HEK293 (cell line): ENCODE results near the gene TP73.

ENCODE experiments used
- CTCF ChIA-PET: fragments of 350-600 bp; formaldehyde crosslinking; extraction: SDS; loops from one replicate; lab custom pipeline; 2021; ENCODE audit warnings: antibody characterized with exemption; lab: Yijun Ruan, JAX
- POLR2A ChIA-PET: fragments of 300-600 bp; formaldehyde crosslinking; extraction: SDS; loops from one replicate; lab custom pipeline; 2020; ENCODE audit warnings: antibody characterized with exemption, inconsistent platforms; lab: Yijun Ruan, JAX
- H3K27ac ChIP-seq: fragments of 200-500 bp; sonication (Bioruptor generic); 2 replicates; pipeline ENCODE4 v1.5.1; 2014; ENCODE audit warnings: low read depth, low read length, control low read depth, inconsistent platforms; ENCODE audit errors: extremely low read depth
- H3K36me3 ChIP-seq, 2 experiments: fragments of 200-500 bp in 1 of 2; sonication (Bioruptor generic) in 1 of 2; 1 replicate in 1 of 2; 2 replicates in 1 of 2; pipeline ENCODE4 v1.5.1; 2014 to 2017; ENCODE audit warnings: inconsistent platforms in 2 of 2, low read length in 2 of 2; ENCODE audit not compliant: control insufficient read depth in 2 of 2, insufficient read depth in 1 of 2
- H3K4me1 ChIP-seq: fragments of 200-500 bp; sonication (Bioruptor generic); 2 replicates; pipeline ENCODE4 v1.5.1; 2014; ENCODE audit warnings: mild to moderate bottlenecking, low read length, inconsistent platforms; ENCODE audit not compliant: control insufficient read depth, insufficient read depth
- H3K4me3 ChIP-seq: 2 replicates; pipeline ENCODE4 v1.5.1; 2011; ENCODE audit warnings: low read depth, mild to moderate bottlenecking, control low read depth, low read length, moderate library complexity
- H3K9me3 ChIP-seq: fragments of 200-500 bp; sonication (Bioruptor generic); 2 replicates; pipeline ENCODE4 v1.5.1; 2014; ENCODE audit warnings: low read depth, low read length, inconsistent platforms; ENCODE audit not compliant: control insufficient read depth, insufficient read depth
- GLIS2 ChIP-seq: fragments of 450-650 bp; formaldehyde crosslinking; IDR thresholded peaks from 2 replicates; pipeline ENCODE4 v1.5.1; 2016; ENCODE audit warnings: missing biosample characterization, missing genetic modification characterization
- KLF1 ChIP-seq: fragments of 450-650 bp; formaldehyde crosslinking; IDR thresholded peaks from 2 replicates; pipeline ENCODE4 v1.5.1; 2016; ENCODE audit warnings: missing biosample characterization, missing genetic modification characterization
- MZF1 ChIP-seq: fragments of 450-650 bp; formaldehyde crosslinking; IDR thresholded peaks from 2 replicates; pipeline ENCODE4 v1.5.1; 2017; ENCODE audit warnings: missing biosample characterization, missing genetic modification characterization, borderline replicate concordance
- OSR2 ChIP-seq: fragments of 450-650 bp; formaldehyde crosslinking; IDR thresholded peaks from 2 replicates; pipeline ENCODE4 v1.5.1; 2016; ENCODE audit warnings: missing biosample characterization, missing genetic modification characterization
- PRDM6 ChIP-seq: fragments of 450-650 bp; formaldehyde crosslinking; IDR thresholded peaks from 2 replicates; pipeline ENCODE4 v1.5.1; 2017; ENCODE audit warnings: missing biosample characterization, missing genetic modification characterization
- REPIN1 ChIP-seq: fragments of 450-650 bp; formaldehyde crosslinking; IDR thresholded peaks from 2 replicates; pipeline ENCODE4 v1.5.1; 2017; ENCODE audit warnings: missing biosample characterization, missing genetic modification characterization, low read depth
- SCRT2 ChIP-seq: fragments of 450-650 bp; formaldehyde crosslinking; IDR thresholded peaks from 2 replicates; pipeline ENCODE4 v1.5.1; 2016; ENCODE audit warnings: missing biosample characterization, missing genetic modification characterization
- SP2 ChIP-seq: fragments of 450-650 bp; formaldehyde crosslinking; IDR thresholded peaks from 2 replicates; pipeline ENCODE4 v1.5.1; 2016; ENCODE audit warnings: missing biosample characterization, missing genetic modification characterization
- ZBTB20 ChIP-seq: fragments of 450-650 bp; formaldehyde crosslinking; IDR thresholded peaks from 2 replicates; pipeline ENCODE4 v1.5.1; 2016; ENCODE audit warnings: missing biosample characterization, missing genetic modification characterization
- ZFP3 ChIP-seq: fragments of 450-650 bp; formaldehyde crosslinking; IDR thresholded peaks from 2 replicates; pipeline ENCODE4 v1.5.1; 2016; ENCODE audit warnings: low read depth, missing biosample characterization, missing genetic modification characterization
- ZNF112 ChIP-seq: fragments of 450-650 bp; formaldehyde crosslinking; IDR thresholded peaks from 2 replicates; pipeline ENCODE4 v1.5.0; 2017; ENCODE audit warnings: missing biosample characterization, missing genetic modification characterization
- ZNF221 ChIP-seq: fragments of 450-650 bp; formaldehyde crosslinking; IDR thresholded peaks from 2 replicates; pipeline ENCODE4 v1.5.1; 2017; ENCODE audit warnings: missing biosample characterization, missing genetic modification characterization, borderline replicate concordance
- ZNF391 ChIP-seq: fragments of 450-650 bp; formaldehyde crosslinking; IDR thresholded peaks from 2 replicates; pipeline ENCODE4 v1.5.1; 2016; ENCODE audit warnings: low read depth, missing biosample characterization, missing genetic modification characterization, borderline replicate concordance
- ZNF560 ChIP-seq: fragments of 450-650 bp; formaldehyde crosslinking; IDR thresholded peaks from 2 replicates; pipeline ENCODE4 v1.5.1; 2017; ENCODE audit warnings: missing biosample characterization, missing genetic modification characterization, borderline replicate concordance
- ZNF664 ChIP-seq: fragments of 450-650 bp; formaldehyde crosslinking; IDR thresholded peaks from 2 replicates; pipeline ENCODE4 v1.5.1; 2016; ENCODE audit warnings: missing biosample characterization, missing genetic modification characterization
- ZNF670 ChIP-seq: fragments of 450-650 bp; formaldehyde crosslinking; IDR thresholded peaks from 2 replicates; pipeline ENCODE4 v1.5.1; 2016; ENCODE audit warnings: missing biosample characterization, missing genetic modification characterization, low read depth
- ZNF707 ChIP-seq: fragments of 450-650 bp; formaldehyde crosslinking; IDR thresholded peaks from 2 replicates; pipeline ENCODE4 v1.5.1; 2016; ENCODE audit warnings: missing biosample characterization, missing genetic modification characterization
- ZNF785 ChIP-seq: fragments of 450-650 bp; formaldehyde crosslinking; IDR thresholded peaks from 2 replicates; pipeline ENCODE4 v1.5.1; 2016; ENCODE audit warnings: missing biosample characterization, missing genetic modification characterization
- ZSCAN16 ChIP-seq: fragments of 450-650 bp; formaldehyde crosslinking; IDR thresholded peaks from 2 replicates; pipeline ENCODE4 v1.5.1; 2016; ENCODE audit warnings: missing biosample characterization, missing genetic modification characterization

The TP73 gene

GRCh38 chr1:3697104-3697503 lies 44.8 kb downstream of the TP73 start:
- no peak overlapping the region for H3K4me3 ChIP-seq
- no peak overlapping the region for H3K27ac ChIP-seq
- H3K36me3 ChIP-seq = peaks cover 0 to 6% of the 10 kb centered on the region in 2 experiments; a peak in 1 of 3 replicates
- no peaks in the 10 kb centered on the region for H3K4me1 ChIP-seq
- ChIA-PET POLR2A (interaction anchor here (1.0 kb wide), 1 partner anchor 31 kb away, joined by 5 read pairs; no protein-coding TSS in a partner anchor), CTCF (interaction anchor here (0.9 to 2.4 kb wide), 3 partner anchors 11 to 28 kb away, joined by 3 to 9 read pairs (median 3); no protein-coding TSS in a partner anchor)
- TF ChIP-seq ZBTB20 = no peak
- no peak for TF ChIP-seq MZF1 (tag by site-specific recombination)
- no peak for TF ChIP-seq ZNF112 (tag by site-specific recombination)
- TF ChIP-seq ZSCAN16 (tag by site-specific recombination) = no peak
- TF ChIP-seq ZFP3 (tag by site-specific recombination) = no peak
- no peak for TF ChIP-seq PRDM6 (tag by site-specific recombination)
- H3K9me3 ChIP-seq = no peaks in the 10 kb centered on the region

GRCh38 chr1:3697810-3698209 lies 45.5 kb downstream of the TP73 start:
- ChIA-PET POLR2A (no interaction called here), CTCF (interaction anchor here (0.7 to 0.9 kb wide), 2 partner anchors 11 to 99 kb away, joined by 3 to 4 read pairs; no protein-coding TSS in a partner anchor)
- H3K4me3 ChIP-seq = no peak overlapping the region
- H3K9me3 ChIP-seq = no peaks in the 10 kb centered on the region
- H3K27ac ChIP-seq = no peak overlapping the region
- 0 out of 2 replicates have a peak, but pooled peaks cover 2% of the 10 kb centered on the region for H3K4me1 ChIP-seq
- H3K36me3 ChIP-seq = peaks cover 0 to 6% of the 10 kb centered on the region in 2 experiments; a peak in 1 of 3 replicates
- no peak for TF ChIP-seq SP2 (tag by site-specific recombination)
- peak; percentile 79 for TF ChIP-seq SCRT2
- TF ChIP-seq ZNF560 (tag by site-specific recombination) = no peak
- TF ChIP-seq, all 188 proteins: peak for 1

- ChIA-PET POLR2A (no interaction called here), CTCF (no interaction called here)
- TF ChIP-seq ZNF391 (tag by site-specific recombination) (no peak), ZNF670 (tag by site-specific recombination) (no peak), REPIN1 (no peak), ZNF707 (no peak), ZNF221 (no peak), ZNF664 (no peak), ZNF785 (tag by site-specific recombination) (no peak), GLIS2 (tag by site-specific recombination) (0 out of 2 replicates have a peak, but pooled peaks have one; percentile 3)
- Histone ChIP-seq H3K4me3 (no peak overlapping the region), H3K27ac (no peak overlapping the region), H3K36me3 (peaks cover 0 to 6% of the 10 kb centered on the region in 2 experiments; a peak in 1 of 3 replicates), H3K9me3 (no peaks in the 10 kb centered on the region), H3K4me1 (0 out of 2 replicates have a peak, but pooled peaks cover 2% of the 10 kb centered on the region)
These were observed 46.5 kb downstream of the TP73 start for GRCh38 chr1:3698660-3699408.

GRCh38 chr1:3699596-3699995 lies 47.3 kb downstream of the TP73 start:
- Histone ChIP-seq H3K27ac (no peak overlapping the region), H3K36me3 (peaks cover 0 to 8% of the 10 kb centered on the region in 2 experiments; a peak in 1 of 3 replicates), H3K9me3 (no peaks in the 10 kb centered on the region), H3K4me3 (no peak overlapping the region)
- CTCF ChIA-PET = no interaction called here
- POLR2A ChIA-PET = no interaction called here
- TF ChIP-seq OSR2 (tag by site-specific recombination) (no peak), KLF1 (peak; percentile 67)
- TF ChIP-seq, all 188 proteins: peak for 1
- H3K4me1 ChIP-seq = 0 out of 2 replicates have a peak, but pooled peaks cover 2% of the 10 kb centered on the region
